ENCODE measurements around the gene TAC4.
A peak's percentile ranks its signal among the peaks of the same experiment; 100 is the strongest.

Gene TAC4

DNA sequence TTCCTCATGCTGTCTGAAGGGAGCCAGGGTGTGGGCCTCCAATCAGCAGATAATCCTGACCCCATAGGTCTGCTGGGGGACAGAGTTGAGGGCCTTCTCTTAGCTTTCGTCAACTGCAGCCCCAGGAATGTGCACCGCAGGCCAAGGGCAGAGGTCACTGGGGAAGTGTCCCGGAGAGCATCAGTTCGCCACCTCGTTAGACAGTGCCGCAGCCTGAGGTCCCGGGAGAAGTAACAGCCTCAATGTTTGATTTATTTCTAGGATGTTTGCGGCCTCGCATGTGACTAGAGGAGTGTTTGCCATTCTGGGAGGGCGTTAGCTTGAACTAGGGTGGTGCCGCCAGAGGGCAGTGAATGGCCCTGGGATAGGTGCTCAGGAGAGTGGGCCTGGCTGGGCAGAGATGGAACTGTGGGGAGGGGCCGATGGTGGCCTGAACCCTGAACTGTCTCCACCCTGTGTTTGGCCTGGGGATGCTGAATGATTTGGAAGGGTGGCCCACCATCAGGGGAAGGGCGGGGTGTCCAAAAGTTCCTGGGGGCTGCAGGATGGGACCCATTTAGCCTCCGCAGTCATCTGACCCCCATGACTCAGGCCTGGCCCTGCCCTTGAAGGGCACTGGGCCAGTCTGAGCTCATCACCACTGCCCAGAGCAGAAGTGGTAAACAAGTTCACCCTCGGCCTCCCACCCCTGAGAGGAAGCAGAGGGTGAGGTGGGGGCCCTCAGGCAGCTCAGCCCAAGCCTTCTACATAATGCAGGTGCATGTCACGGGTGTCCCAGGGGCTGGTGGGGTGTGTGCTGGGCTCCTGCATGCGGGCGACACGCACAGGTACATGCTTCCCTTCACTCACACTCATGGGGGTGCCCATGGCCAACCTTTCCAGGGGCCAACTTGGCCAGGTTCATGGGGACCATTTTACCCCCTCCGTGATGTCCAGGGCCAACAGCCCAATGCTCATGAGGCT lies 12.4 kb upstream of the TAC4 start:
- no peak for DNase-seq (ENCODE audit: insufficient read length, low spot score)
- FAIRE-seq = no peak
- no peak for TF ChIP-seq POLR2A (IDR thresholded peaks at IDR 0.05; ENCODE audit: low read depth, low read length)
- TF ChIP-seq TAF1 (IDR thresholded peaks at IDR 0.05; ENCODE audit: low read depth, low read length) = no peak
- TF ChIP-seq POU2F2 (IDR thresholded peaks at IDR 0.05; ENCODE audit: low read depth, low read length) = no peak
- TF ChIP-seq PAX5 (IDR thresholded peaks at IDR 0.05; ENCODE audit: insufficient read depth, low read length, severe bottlenecking) = no peak
- no peak for TF ChIP-seq POLR2AphosphoS5 (IDR thresholded peaks at IDR 0.05; ENCODE audit: low read depth, low read length)
- no peak for TF ChIP-seq SPI1 (IDR thresholded peaks at IDR 0.05; ENCODE audit: low read depth, low read length)

DNA sequence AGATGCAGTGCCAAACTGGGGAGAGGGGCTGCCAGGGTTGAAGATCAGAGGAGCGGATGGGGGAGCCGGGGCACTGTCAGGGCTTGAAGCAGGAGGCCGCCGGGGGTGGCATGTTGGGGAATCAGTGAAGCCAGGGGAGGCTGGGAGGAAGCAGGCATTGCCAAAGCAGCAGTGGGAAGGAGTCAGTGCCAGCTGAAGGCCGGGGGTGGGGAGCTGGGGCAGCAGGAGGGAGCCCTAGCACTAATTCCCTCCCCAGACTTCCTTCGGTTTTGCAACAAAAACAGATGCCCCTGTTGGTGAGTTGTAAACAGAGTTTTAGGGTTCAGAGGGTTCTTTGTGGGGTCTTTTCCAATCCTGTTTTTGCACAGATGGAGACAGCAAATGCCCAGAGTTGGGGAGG lies 10.9 kb upstream of the TAC4 start:
- FAIRE-seq = no peak

DNA sequence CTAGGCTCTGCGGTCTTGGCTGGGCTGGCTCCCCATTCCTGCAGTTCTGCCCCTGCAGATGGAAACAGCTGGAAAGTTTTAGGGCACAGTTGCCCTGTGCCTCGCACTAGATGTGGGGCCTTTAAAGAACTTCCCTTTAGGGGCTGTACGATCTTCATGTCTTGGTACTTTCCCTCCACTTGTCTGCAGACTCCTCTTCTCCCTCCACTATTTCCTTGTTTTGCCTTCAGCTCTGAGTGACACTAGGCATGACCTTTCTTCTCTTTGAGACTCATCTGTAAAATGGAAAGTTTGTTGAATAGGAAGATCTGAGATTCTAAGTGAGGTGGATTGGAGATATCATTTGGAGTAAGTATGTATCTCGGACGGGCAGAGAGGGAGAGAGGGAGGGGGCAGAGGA lies 6.3 kb upstream of the TAC4 start:
- TF ChIP-seq POLR2A (IDR thresholded peaks at IDR 0.05; ENCODE audit: low read depth, low read length) = no peak
- TF ChIP-seq PAX5 (IDR thresholded peaks at IDR 0.05; ENCODE audit: insufficient read depth, low read length, severe bottlenecking) = no peak
- TF ChIP-seq POU2F2 (IDR thresholded peaks at IDR 0.05; ENCODE audit: low read depth, low read length) = no peak
- TF ChIP-seq TAF1 (IDR thresholded peaks at IDR 0.05; ENCODE audit: low read depth, low read length) = no peak
- no peak for TF ChIP-seq POLR2AphosphoS5 (IDR thresholded peaks at IDR 0.05; ENCODE audit: low read depth, low read length)
- no peak for TF ChIP-seq SPI1 (IDR thresholded peaks at IDR 0.05; ENCODE audit: low read depth, low read length)
- no peak for DNase-seq (ENCODE audit: insufficient read length, low spot score)
- FAIRE-seq = no peak

More for the DNA sequence above, 10.9 kb upstream of the TAC4 start:
- no peak for TF ChIP-seq POLR2AphosphoS5 (IDR thresholded peaks at IDR 0.05; ENCODE audit: low read depth, low read length)
- no peak for TF ChIP-seq POU2F2 (IDR thresholded peaks at IDR 0.05; ENCODE audit: low read depth, low read length)
- no peak for TF ChIP-seq PAX5 (IDR thresholded peaks at IDR 0.05; ENCODE audit: insufficient read depth, low read length, severe bottlenecking)
- TF ChIP-seq POLR2A (IDR thresholded peaks at IDR 0.05; ENCODE audit: low read depth, low read length) = no peak
- no peak for TF ChIP-seq SPI1 (IDR thresholded peaks at IDR 0.05; ENCODE audit: low read depth, low read length)
- no peak for TF ChIP-seq TAF1 (IDR thresholded peaks at IDR 0.05; ENCODE audit: low read depth, low read length)
- no peak for DNase-seq (ENCODE audit: insufficient read length, low spot score)

DNA sequence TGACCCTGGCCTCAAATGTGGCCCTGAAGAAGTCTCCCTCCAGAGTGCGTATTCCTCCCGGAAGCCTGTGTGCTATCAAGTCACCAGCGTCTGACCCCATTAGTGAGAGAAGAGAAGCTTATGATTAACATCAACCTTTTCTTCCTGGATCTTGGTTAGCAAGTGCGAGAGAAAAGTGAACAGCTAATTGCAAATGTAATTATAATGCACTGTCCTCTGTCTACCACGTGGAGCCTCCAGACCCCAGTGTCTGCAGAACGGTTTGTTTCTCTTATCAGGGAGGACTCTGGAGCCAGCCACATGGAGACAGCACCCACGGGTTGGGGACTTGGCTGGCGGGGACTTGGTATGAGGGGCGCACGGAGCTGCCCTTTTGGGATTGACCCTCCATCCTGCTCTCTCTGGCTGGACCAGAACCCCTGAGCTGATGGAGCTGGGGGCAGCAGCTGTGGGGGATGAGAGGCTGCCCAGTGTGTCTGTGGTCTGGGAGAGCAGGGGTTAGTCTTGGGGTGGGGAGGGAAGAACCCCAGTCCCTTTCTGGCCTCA lies 5.7 kb upstream of the TAC4 start:
- FAIRE-seq = no peak
- DNase-seq (ENCODE audit: insufficient read length, low spot score) = no peak
- TF ChIP-seq POU2F2 (IDR thresholded peaks at IDR 0.05; ENCODE audit: low read depth, low read length) (no peak), POLR2AphosphoS5 (IDR thresholded peaks at IDR 0.05; ENCODE audit: low read depth, low read length) (no peak)

DNA sequence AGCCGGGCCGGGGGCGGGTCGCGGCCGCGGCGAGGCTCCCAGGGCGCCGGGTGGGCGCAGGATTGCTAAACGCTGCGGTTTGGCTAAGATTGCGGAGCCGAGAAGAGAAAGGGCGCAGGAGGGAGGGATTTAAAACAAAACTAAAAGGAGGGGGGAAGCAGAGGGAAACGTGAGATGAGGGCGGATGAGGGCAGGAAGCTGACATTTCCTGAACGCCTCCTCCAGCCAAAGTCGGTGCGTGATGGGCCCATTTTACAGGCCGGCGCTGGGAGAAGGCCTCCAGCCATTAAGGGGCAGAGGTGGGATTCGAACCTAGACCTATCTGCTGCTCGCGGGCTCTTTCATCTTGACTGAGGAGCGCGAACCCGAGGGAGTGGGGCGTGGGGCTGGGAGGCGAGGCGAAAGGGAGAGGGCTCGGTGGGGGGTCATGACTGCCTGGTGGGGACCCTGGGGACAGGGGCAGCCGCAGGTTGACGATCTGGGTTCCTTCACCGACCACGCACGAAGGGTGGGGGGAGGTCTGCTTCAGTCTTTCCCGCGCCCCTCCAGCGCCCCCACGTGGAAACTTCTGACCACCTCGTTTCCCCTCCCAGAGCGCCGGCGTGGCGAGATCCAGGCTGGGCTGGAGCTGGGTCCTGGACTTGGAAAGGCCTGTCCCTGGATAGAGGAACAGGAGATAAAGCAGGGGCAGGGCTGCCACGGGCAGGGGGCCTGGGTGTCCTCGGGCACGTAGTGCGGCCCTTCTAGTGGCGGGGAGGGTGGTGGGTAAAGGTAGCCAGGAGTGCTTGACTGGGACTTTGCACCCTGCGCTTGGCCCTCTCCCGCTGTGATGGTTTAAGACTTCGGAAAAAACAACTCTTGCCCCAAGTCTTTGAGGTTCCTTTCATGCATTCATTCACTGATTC lies 3.8 kb upstream of the TAC4 start:
- no peak for TF ChIP-seq SPI1 (IDR thresholded peaks at IDR 0.05; ENCODE audit: low read depth, low read length)
- TF ChIP-seq PAX5 (IDR thresholded peaks at IDR 0.05; ENCODE audit: insufficient read depth, low read length, severe bottlenecking) = no peak
- no peak for TF ChIP-seq POLR2A (IDR thresholded peaks at IDR 0.05; ENCODE audit: low read depth, low read length)
- TF ChIP-seq TAF1 (IDR thresholded peaks at IDR 0.05; ENCODE audit: low read depth, low read length) = no peak
- TF ChIP-seq POU2F2 (IDR thresholded peaks at IDR 0.05; ENCODE audit: low read depth, low read length) = no peak
- no peak for TF ChIP-seq POLR2AphosphoS5 (IDR thresholded peaks at IDR 0.05; ENCODE audit: low read depth, low read length)
- DNase-seq (ENCODE audit: insufficient read length, low spot score) = peak; percentile 60
- FAIRE-seq = peak; percentile 80

DNA sequence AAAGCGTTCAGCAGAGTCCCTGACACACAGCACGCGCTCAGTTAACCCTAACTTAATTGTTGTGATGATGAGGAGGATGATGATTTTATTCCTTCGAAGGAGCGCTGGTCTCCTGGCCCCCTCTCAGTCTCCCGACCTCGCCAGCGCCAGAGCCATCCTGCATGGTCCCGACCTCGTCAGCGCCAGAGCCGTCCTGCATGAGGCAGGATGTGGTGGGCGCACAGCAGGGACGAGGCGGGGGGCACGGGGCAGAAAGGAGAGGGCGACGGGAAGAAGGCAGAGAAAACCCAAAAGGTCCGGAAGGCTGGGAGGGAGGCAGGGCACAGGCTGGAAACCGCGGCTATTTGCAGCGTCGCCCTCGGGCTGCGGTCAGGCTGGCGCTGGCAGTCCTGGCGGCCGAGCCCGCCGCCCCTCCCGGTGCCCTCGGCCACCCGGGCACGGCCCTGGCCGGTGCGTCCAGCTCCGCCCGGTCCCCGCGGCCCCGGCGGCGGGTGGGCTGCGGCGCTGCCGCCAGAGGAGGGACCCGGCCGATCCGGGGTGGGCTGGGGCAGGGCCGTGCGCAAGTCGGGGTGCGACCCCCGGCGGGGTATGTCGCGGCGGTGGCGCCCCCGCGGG lies 3.0 kb upstream of the TAC4 start:
- DNase-seq (ENCODE audit: insufficient read length, low spot score) (no peak), FAIRE-seq (no peak)
- TF ChIP-seq PAX5 (IDR thresholded peaks at IDR 0.05; ENCODE audit: insufficient read depth, low read length, severe bottlenecking) (no peak), TAF1 (IDR thresholded peaks at IDR 0.05; ENCODE audit: low read depth, low read length) (no peak), POU2F2 (IDR thresholded peaks at IDR 0.05; ENCODE audit: low read depth, low read length) (no peak), SPI1 (IDR thresholded peaks at IDR 0.05; ENCODE audit: low read depth, low read length) (no peak), POLR2AphosphoS5 (IDR thresholded peaks at IDR 0.05; ENCODE audit: low read depth, low read length) (no peak), POLR2A (IDR thresholded peaks at IDR 0.05; ENCODE audit: low read depth, low read length) (no peak)

DNA sequence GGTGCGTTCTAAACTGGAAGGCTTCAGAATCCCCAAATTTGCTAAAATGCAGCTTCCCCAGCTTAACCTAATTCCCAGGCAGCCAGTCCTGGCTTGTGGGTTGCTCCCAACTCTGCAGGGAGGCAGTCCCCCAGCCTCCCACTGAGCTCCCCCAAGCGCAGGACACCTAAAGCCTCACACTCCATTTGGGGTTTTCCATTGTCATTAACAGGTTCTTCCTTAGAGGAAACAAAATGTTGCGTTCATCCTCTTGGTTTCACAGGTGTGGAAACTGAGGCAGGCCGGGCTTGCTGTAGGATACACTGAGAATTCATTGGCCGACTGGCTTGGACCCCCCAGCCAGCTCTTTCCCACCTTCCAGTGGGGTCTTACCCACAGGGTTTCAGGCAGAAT lies 2.3 kb upstream of the TAC4 start:
- FAIRE-seq (no peak), DNase-seq (ENCODE audit: insufficient read length, low spot score) (no peak)
- TF ChIP-seq PAX5 (IDR thresholded peaks at IDR 0.05; ENCODE audit: insufficient read depth, low read length, severe bottlenecking) = no peak
- no peak for TF ChIP-seq TAF1 (IDR thresholded peaks at IDR 0.05; ENCODE audit: low read depth, low read length)
- TF ChIP-seq POLR2A (IDR thresholded peaks at IDR 0.05; ENCODE audit: low read depth, low read length) = no peak
- no peak for TF ChIP-seq SPI1 (IDR thresholded peaks at IDR 0.05; ENCODE audit: low read depth, low read length)
- TF ChIP-seq POU2F2 (IDR thresholded peaks at IDR 0.05; ENCODE audit: low read depth, low read length) = no peak
- TF ChIP-seq POLR2AphosphoS5 (IDR thresholded peaks at IDR 0.05; ENCODE audit: low read depth, low read length) = no peak

DNA sequence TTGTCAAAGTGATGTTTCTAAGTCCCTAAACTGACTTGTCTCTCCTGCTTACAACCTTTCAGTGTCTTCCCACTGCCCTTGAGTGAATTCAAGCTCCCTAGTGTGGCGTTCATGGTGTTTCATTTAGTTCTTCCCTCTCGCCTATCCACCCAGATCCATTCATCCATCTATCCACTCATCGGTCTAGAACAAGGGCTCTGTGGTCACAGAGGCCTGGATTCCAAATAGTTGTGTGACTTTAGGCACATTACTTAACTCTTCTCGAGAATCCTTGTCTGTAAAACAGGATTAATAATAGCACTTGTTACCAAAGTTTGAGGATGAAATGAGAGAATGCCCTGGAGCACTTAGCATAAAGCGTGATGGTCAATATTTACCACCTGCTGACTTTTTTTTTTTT lies 870 bp upstream of the TAC4 start:
- TF ChIP-seq PAX5 (IDR thresholded peaks at IDR 0.05; ENCODE audit: insufficient read depth, low read length, severe bottlenecking) = no peak
- no peak for DNase-seq (ENCODE audit: insufficient read length, low spot score)
- no peak for FAIRE-seq

All from GM12891 (cell line).